Measurements from ENCODE around the gene MACROD1. TPM values are rescaled to one million over a fixed set of nuclear protein-coding genes. Genes with fewer than 3 reads are reported as not detected.

Gene MACROD1
- total RNA-seq, 1 donor from 2014 or later, result 20.6 TPM

GRCh38 chr11:64099436-64099835, 66.5 kb downstream of the MACROD1 start:
- no peak for DNase-seq (ENCODE audit: low spot score)
- H3K27ac Mint-ChIP-seq (ENCODE audit: unreplicated experiment), result no peak overlapping the region
- peaks cover 12% of the 10 kb centered on the region for H3K4me1 Mint-ChIP-seq (ENCODE audit: low read depth)
- peaks cover 19% of the 10 kb centered on the region for H3K27me3 Mint-ChIP-seq (ENCODE audit: low read depth)
- peaks cover 5% of the 10 kb centered on the region for H3K36me3 Mint-ChIP-seq (ENCODE audit: low read depth)
- TF ChIP-seq CTCF (IDR thresholded peaks at IDR 0.05), result no peak
- no peak overlapping the region for H3K4me3 Mint-ChIP-seq (ENCODE audit: unreplicated experiment)
- no peaks in the 10 kb centered on the region for H3K9me3 Mint-ChIP-seq (ENCODE audit: low read depth)

DNA sequence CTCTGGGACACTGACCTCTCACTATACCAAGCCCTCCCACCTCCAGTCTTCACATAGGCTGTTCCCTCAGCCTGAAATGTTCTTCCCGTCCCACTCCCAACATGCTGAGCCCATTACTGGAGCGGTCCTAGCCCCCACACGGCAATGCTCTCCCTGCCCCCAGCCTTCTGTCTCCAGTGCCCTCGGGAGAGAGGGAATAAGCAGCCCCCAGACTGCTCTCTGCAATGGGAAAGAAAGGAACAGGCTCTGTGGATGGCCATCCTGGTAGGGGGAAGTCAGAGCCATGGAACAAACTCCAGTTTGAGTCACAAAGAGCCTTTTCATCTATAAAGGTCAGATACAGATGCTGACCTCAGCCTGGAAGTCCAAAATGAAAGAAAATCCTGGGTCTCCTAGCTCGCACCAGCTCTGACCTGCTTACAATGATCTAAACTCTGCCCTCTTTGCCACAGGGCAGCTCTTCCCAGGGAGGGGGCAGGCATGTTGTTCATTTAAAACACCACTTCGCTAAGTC, 67.5 kb downstream of the MACROD1 start:
- Mint-ChIP-seq H3K4me1 (ENCODE audit: low read depth) (peaks cover 21% of the 10 kb centered on the region), H3K27ac (ENCODE audit: unreplicated experiment) (no peak overlapping the region), H3K36me3 (ENCODE audit: low read depth) (peaks cover 5% of the 10 kb centered on the region), H3K27me3 (ENCODE audit: low read depth) (peaks cover 19% of the 10 kb centered on the region), H3K9me3 (ENCODE audit: low read depth) (no peaks in the 10 kb centered on the region), H3K4me3 (ENCODE audit: unreplicated experiment) (no peak overlapping the region)
- TF ChIP-seq CTCF (IDR thresholded peaks at IDR 0.05), result no peak
- no peak for DNase-seq (ENCODE audit: low spot score)

- Mint-ChIP-seq H3K36me3 (ENCODE audit: low read depth) (peaks cover 5% of the 10 kb centered on the region), H3K9me3 (ENCODE audit: low read depth) (no peaks in the 10 kb centered on the region), H3K4me3 (ENCODE audit: unreplicated experiment) (no peak overlapping the region), H3K4me1 (ENCODE audit: low read depth) (peaks cover 21% of the 10 kb centered on the region), H3K27ac (ENCODE audit: unreplicated experiment) (no peak overlapping the region), H3K27me3 (ENCODE audit: low read depth) (peaks cover 19% of the 10 kb centered on the region)
- DNase-seq (ENCODE audit: low spot score), result no peak
- no peak for TF ChIP-seq CTCF (IDR thresholded peaks at IDR 0.05)
These were observed 68.2 kb downstream of the MACROD1 start for GRCh38 chr11:64097468-64098317.

DNA sequence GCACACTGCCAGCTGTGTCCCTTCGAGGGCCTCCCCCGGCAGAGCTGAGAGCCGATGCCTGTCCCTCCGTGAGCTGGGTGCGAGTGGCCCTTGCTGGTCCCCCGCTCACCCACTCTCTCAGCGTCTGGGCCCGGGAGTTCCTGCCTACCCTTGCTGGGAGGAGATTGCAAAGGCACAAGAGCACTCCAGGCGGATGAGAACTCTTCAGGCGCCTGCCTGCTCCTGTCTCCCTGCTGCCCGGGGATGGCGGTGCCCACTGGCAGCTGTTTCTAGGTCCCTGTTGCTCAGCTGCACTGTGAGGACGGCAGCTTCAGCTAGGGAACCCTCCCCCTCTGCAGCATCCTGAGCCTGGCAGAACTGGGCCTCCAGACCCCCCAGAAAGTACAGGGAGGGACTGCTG, 69.1 kb downstream of the MACROD1 start:
- Mint-ChIP-seq H3K27ac (ENCODE audit: unreplicated experiment) (no peak overlapping the region), H3K27me3 (ENCODE audit: low read depth) (peaks cover 17% of the 10 kb centered on the region), H3K36me3 (ENCODE audit: low read depth) (peaks cover 5% of the 10 kb centered on the region), H3K9me3 (ENCODE audit: low read depth) (no peaks in the 10 kb centered on the region), H3K4me1 (ENCODE audit: low read depth) (peaks cover 25% of the 10 kb centered on the region), H3K4me3 (ENCODE audit: unreplicated experiment) (no peak overlapping the region)
- TF ChIP-seq CTCF (IDR thresholded peaks at IDR 0.05), result no peak
- no peak for DNase-seq (ENCODE audit: low spot score)

GRCh38 chr11:64095949-64096348, 70.0 kb downstream of the MACROD1 start:
- H3K36me3 Mint-ChIP-seq (ENCODE audit: low read depth), result peaks cover 5% of the 10 kb centered on the region
- no peak overlapping the region for H3K27ac Mint-ChIP-seq (ENCODE audit: unreplicated experiment)
- H3K4me3 Mint-ChIP-seq (ENCODE audit: unreplicated experiment), result no peak overlapping the region
- peaks cover 15% of the 10 kb centered on the region for H3K27me3 Mint-ChIP-seq (ENCODE audit: low read depth)
- no peaks in the 10 kb centered on the region for H3K9me3 Mint-ChIP-seq (ENCODE audit: low read depth)
- TF ChIP-seq CTCF (IDR thresholded peaks at IDR 0.05), result no peak
- H3K4me1 Mint-ChIP-seq (ENCODE audit: low read depth), result peaks cover 34% of the 10 kb centered on the region
- no peak for DNase-seq (ENCODE audit: low spot score)

Data from chondrocyte (in vitro differentiated cells).